Naive thymus-derived CD4-positive, alpha-beta T cell (primary cell): Measurements from ENCODE around the gene IRX4. TPM values are rescaled to one million over a fixed set of nuclear protein-coding genes. Genes with fewer than 3 reads are reported as not detected.

Source experiments
- ATAC-seq: fragments of 150-1000 bp; cut with Tn5 transposase; 2 replicates; pipeline ENCODE4 v1.10.0; 2021; ENCODE audit warnings: mild to moderate bottlenecking, moderate library complexity
- CTCF ChIA-PET: fragments of 350-600 bp; sonication (Branson Sonifier 250); formaldehyde crosslinking; loops from one replicate; lab custom pipeline; 2021; ENCODE audit warnings: antibody characterized with exemption; lab: Charles Lee
- POLR2A ChIA-PET: fragments of 350-600 bp; sonication (Branson Sonifier 250); formaldehyde crosslinking; loops from one replicate; lab custom pipeline; 2021; ENCODE audit warnings: antibody characterized with exemption, inconsistent platforms; lab: Charles Lee
- DNase-seq, 9 donors: peaks; one replicate each; pipeline versions ENCODE4 v3.0.0 to v3.0.0-alpha.2; 2020 to 2022; ENCODE audit warnings: mixed read lengths in 1 of 9
- H3K27ac ChIP-seq: one replicate; pipeline ENCODE4 v1.7.0; 2013; ENCODE audit warnings: mild to moderate bottlenecking, low read depth, low read length, moderate library complexity
- H3K27me3 ChIP-seq, 2 donors: one replicate each; pipeline ENCODE4 v1.7.0; 2013; ENCODE audit warnings: low read length in 2 of 2, mild to moderate bottlenecking in 2 of 2, moderate library complexity in 2 of 2; ENCODE audit not compliant: control insufficient read depth in 2 of 2, insufficient read depth in 2 of 2
- H3K36me3 ChIP-seq, 3 experiments: 1 replicate in 2 of 3; 2 replicates in 1 of 3; pipeline ENCODE4 v1.7.0; 2013; ENCODE audit warnings: low read length in 3 of 3, mild to moderate bottlenecking in 3 of 3, moderate library complexity in 1 of 3; ENCODE audit not compliant: insufficient read depth in 3 of 3, control insufficient read depth in 2 of 3
- H3K4me1 ChIP-seq, 2 donors: one replicate each; pipeline ENCODE4 v1.7.0; 2013; ENCODE audit warnings: low read length in 2 of 2, mild to moderate bottlenecking in 2 of 2, moderate library complexity in 1 of 2; ENCODE audit not compliant: control insufficient read depth in 2 of 2, insufficient read depth in 2 of 2
- H3K4me3 ChIP-seq: 2 replicates; pipeline ENCODE4 v1.7.0; 2013; ENCODE audit warnings: mild to moderate bottlenecking, low read length
- H3K9me3 ChIP-seq, 3 experiments: 1 replicate in 2 of 3; 2 replicates in 1 of 3; pipeline ENCODE4 v1.7.0; 2013; ENCODE audit warnings: low read length in 3 of 3; ENCODE audit not compliant: control insufficient read depth in 2 of 3
- H3K27ac Mint-ChIP-seq, 9 donors: one replicate each; pipeline ENCODE4 v1.8.0; 2020 to 2022; ENCODE audit warnings: mixed read lengths in 9 of 9, mild to moderate bottlenecking in 8 of 9, moderate library complexity in 5 of 9, inconsistent platforms in 2 of 9
- H3K27me3 Mint-ChIP-seq, 5 donors: one replicate each; pipeline ENCODE4 v1.8.0; 2021 to 2022; ENCODE audit warnings: mixed read lengths in 5 of 5, mild to moderate bottlenecking in 1 of 5
- H3K36me3 Mint-ChIP-seq, 5 donors: one replicate each; pipeline ENCODE4 v1.8.0; 2020 to 2022; ENCODE audit warnings: mixed read lengths in 5 of 5, mild to moderate bottlenecking in 3 of 5, inconsistent platforms in 1 of 5
- H3K4me1 Mint-ChIP-seq, 7 donors: one replicate each; pipeline ENCODE4 v1.8.0; 2020 to 2022; ENCODE audit warnings: mixed read lengths in 7 of 7, mild to moderate bottlenecking in 3 of 7, inconsistent platforms in 1 of 7
- H3K4me3 Mint-ChIP-seq, 10 donors: one replicate each; pipeline ENCODE4 v1.8.0; 2020 to 2022; ENCODE audit warnings: mild to moderate bottlenecking in 10 of 10, mixed read lengths in 10 of 10, moderate library complexity in 6 of 10, inconsistent platforms in 2 of 10
- H3K9me3 Mint-ChIP-seq, 11 donors: one replicate each; pipeline ENCODE4 v1.8.0; 2020 to 2022; ENCODE audit warnings: mixed read lengths in 11 of 11, mild to moderate bottlenecking in 4 of 11, inconsistent platforms in 1 of 11, moderate library complexity in 1 of 11
- intact Hi-C, 2 donors: fragments of 100-400 bp; cut with micrococcal nuclease; formaldehyde crosslinking; loops; one replicate each; pipeline ENCODE4 v1.15.1; 2023
- polyA plus RNA-seq, 2 donors: library from polyadenylated mRNA; unstranded; fragments of 300-500 nt; fragmentation: Illumina TruSeq; gene quantifications; one replicate each; pipeline ENCODE4 v1.2.3, GENCODE V29; 2021
- total RNA-seq, 6 experiments: library from RNA in 5 of 6; stranded (reverse) in 5 of 6; gene quantifications; 1 replicate in 5 of 6; 2 replicates in 1 of 6; pipeline ENCODE4 v1.2.3 and lab custom pipeline; 2021 to 2026

The IRX4 gene
- total and polyA plus RNA-seq, 7 experiments from 2014 or later = not detected

DNA sequence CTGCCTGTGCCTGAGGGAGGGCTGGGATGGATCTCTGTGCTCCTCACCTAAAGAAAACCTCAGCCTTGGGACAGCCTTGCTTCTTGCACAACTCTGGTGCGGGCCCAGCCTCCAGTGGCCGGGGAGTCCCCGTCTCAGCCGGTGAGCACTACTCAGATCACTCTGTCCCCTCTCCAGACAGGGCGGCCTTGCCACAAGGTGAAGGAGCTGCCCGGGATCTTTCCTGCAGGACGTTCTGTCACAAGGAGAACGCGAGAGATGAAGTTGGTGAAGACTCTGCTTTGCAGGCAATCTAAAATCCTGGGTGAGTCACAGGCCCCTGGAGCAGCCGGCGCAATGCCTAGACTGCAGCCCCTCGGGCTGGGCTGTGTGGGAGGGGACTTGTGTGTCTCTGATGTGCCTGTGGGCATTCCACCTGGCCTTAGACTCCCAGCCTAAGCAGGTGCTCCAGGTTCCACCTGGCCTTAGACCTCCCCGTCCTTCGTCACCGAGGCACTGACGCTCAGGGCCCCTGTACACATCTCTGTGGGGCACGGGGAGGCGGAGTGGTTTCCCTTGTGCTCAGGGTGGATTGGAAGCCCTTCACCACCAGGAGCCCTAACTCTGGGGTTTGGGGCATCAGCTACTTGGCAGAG, 15.2 kb upstream of the IRX4 start:
- Histone ChIP-seq H3K4me3 (no peak overlapping the region), H3K27ac (no peak overlapping the region), H3K9me3 (no peaks in the 10 kb centered on the region), H3K36me3 (no peaks in the 10 kb centered on the region), H3K27me3 (no peaks in the 10 kb centered on the region), H3K4me1 (no peaks in the 10 kb centered on the region)
- peaks cover 0 to 4% (median 0%) of the 10 kb centered on the region in 11 donors for H3K9me3 Mint-ChIP-seq
- CTCF ChIA-PET = no interaction called here
- POLR2A ChIA-PET = no interaction called here
- DNase-seq (no peak), ATAC-seq (no peak)
- no peak overlapping the region for H3K4me3 Mint-ChIP-seq
- no peak overlapping the region for H3K27ac Mint-ChIP-seq
- intact Hi-C loops = no loop called here
- H3K4me1 Mint-ChIP-seq = peaks cover 0 to 1% (median 0%) of the 10 kb centered on the region in 7 donors
- H3K27me3 Mint-ChIP-seq = peaks cover 2 to 44% (median 28%) of the 10 kb centered on the region in 5 donors
- peaks cover 0 to 5% (median 0%) of the 10 kb centered on the region in 5 donors for H3K36me3 Mint-ChIP-seq

DNA sequence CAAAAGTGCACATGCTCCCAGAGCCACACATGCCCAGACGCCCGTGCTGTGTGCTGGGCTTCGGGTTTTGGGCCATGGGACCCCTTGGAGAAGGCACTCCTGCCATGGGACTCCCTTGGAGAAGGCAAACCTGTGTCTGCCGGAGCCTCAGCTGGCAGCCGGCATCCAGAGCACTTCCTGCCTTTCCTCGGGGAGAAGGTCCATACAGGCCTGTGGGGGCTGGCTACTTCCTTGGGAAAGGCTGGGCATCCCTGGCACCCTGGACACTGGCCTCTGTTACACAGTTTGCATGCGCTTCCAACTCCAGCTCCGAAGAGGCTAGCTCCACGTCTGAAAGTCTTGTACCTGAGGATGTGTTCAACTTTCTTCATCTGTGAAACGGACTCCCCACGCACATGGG, 14.7 kb upstream of the IRX4 start:
- Mint-ChIP-seq H3K27ac (no peak overlapping the region), H3K9me3 (peaks cover 0 to 4% (median 0%) of the 10 kb centered on the region in 11 donors), H3K4me1 (no peaks in the 10 kb centered on the region), H3K4me3 (no peak overlapping the region), H3K36me3 (peaks cover 0 to 5% (median 0%) of the 10 kb centered on the region in 5 donors), H3K27me3 (peaks cover 2 to 50% (median 30%) of the 10 kb centered on the region in 5 donors)
- H3K4me3 ChIP-seq = no peak overlapping the region
- H3K27ac ChIP-seq = no peak overlapping the region
- H3K4me1 ChIP-seq = no peaks in the 10 kb centered on the region
- H3K36me3 ChIP-seq = no peaks in the 10 kb centered on the region
- POLR2A ChIA-PET = no interaction called here
- no peaks in the 10 kb centered on the region for H3K27me3 ChIP-seq
- intact Hi-C loops = no loop called here
- H3K9me3 ChIP-seq = no peaks in the 10 kb centered on the region
- CTCF ChIA-PET = no interaction called here
- no peak for ATAC-seq
- no peak for DNase-seq

GRCh38 chr5:1896602-1897376, 14.1 kb upstream of the IRX4 start:
- Histone ChIP-seq H3K36me3 (no peaks in the 10 kb centered on the region), H3K27ac (no peak overlapping the region), H3K27me3 (no peaks in the 10 kb centered on the region), H3K4me1 (no peaks in the 10 kb centered on the region), H3K4me3 (no peak overlapping the region), H3K9me3 (no peaks in the 10 kb centered on the region)
- ATAC-seq (no peak), DNase-seq (no peak)
- H3K4me3 Mint-ChIP-seq = no peak overlapping the region
- H3K27me3 Mint-ChIP-seq = peaks cover 2 to 49% (median 27%) of the 10 kb centered on the region in 5 donors
- intact Hi-C loops = no loop called here
- H3K36me3 Mint-ChIP-seq = peaks cover 0 to 5% (median 0%) of the 10 kb centered on the region in 5 donors
- H3K4me1 Mint-ChIP-seq = no peaks in the 10 kb centered on the region
- H3K27ac Mint-ChIP-seq = no peak overlapping the region
- ChIA-PET POLR2A (no interaction called here), CTCF (no interaction called here)
- H3K9me3 Mint-ChIP-seq = peaks cover 0 to 4% (median 0%) of the 10 kb centered on the region in 11 donors

GRCh38 chr5:1895739-1896420, 13.2 kb upstream of the IRX4 start:
- POLR2A ChIA-PET = no interaction called here
- H3K4me3 ChIP-seq = no peak overlapping the region
- DNase-seq = no peak
- peaks cover 0 to 4% (median 0%) of the 10 kb centered on the region in 11 donors for H3K9me3 Mint-ChIP-seq
- H3K4me1 ChIP-seq = no peaks in the 10 kb centered on the region
- H3K27me3 Mint-ChIP-seq = peaks cover 2 to 46% (median 30%) of the 10 kb centered on the region in 5 donors
- H3K27ac ChIP-seq = no peak overlapping the region
- CTCF ChIA-PET = no interaction called here
- H3K27me3 ChIP-seq = no peaks in the 10 kb centered on the region
- H3K4me3 Mint-ChIP-seq = no peak overlapping the region
- H3K4me1 Mint-ChIP-seq = no peaks in the 10 kb centered on the region
- H3K36me3 Mint-ChIP-seq = no peaks in the 10 kb centered on the region
- intact Hi-C loops = no loop called here
- no peak for ATAC-seq
- no peaks in the 10 kb centered on the region for H3K36me3 ChIP-seq
- no peaks in the 10 kb centered on the region for H3K9me3 ChIP-seq
- H3K27ac Mint-ChIP-seq = no peak overlapping the region

- no peak overlapping the region for H3K4me3 Mint-ChIP-seq
- H3K27me3 Mint-ChIP-seq = peaks cover 4 to 54% (median 36%) of the 10 kb centered on the region in 5 donors
- ChIA-PET CTCF (no interaction called here), POLR2A (no interaction called here)
- no peak overlapping the region for H3K27ac ChIP-seq
- no peaks in the 10 kb centered on the region for H3K36me3 Mint-ChIP-seq
- H3K36me3 ChIP-seq = no peaks in the 10 kb centered on the region
- no peaks in the 10 kb centered on the region for H3K27me3 ChIP-seq
- H3K9me3 ChIP-seq = no peaks in the 10 kb centered on the region
- no peak overlapping the region for H3K4me3 ChIP-seq
- no peak overlapping the region for H3K27ac Mint-ChIP-seq
- ATAC-seq = no peak
- intact Hi-C loops = no loop called here
- peaks cover 0 to 4% (median 0%) of the 10 kb centered on the region in 11 donors for H3K9me3 Mint-ChIP-seq
- no peaks in the 10 kb centered on the region for H3K4me1 Mint-ChIP-seq
- no peak for DNase-seq
- no peaks in the 10 kb centered on the region for H3K4me1 ChIP-seq
Measured at GRCh38 chr5:1894243-1894642, 11.5 kb upstream of the IRX4 start.

DNA sequence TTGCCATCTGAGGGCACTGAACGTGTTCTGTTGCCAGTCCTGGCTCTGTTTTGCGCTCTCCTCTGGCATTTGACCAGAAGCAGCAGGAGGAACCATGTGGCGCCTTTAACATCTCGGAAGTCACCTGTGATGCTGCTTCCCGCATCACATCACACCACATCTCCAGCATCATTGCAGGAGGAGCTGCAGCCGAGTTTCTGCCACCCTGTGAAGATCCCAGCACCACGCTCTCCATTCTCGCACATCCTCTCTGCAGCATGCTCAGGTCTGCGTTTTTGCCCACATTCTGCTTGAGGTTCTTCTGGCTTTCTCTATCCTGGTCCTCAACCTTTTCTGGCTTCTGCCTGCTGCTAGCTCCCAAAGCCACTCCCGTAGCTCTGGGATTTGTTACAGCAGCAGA, 11.0 kb upstream of the IRX4 start:
- Histone ChIP-seq H3K4me3 (no peak overlapping the region), H3K4me1 (no peaks in the 10 kb centered on the region), H3K27ac (no peak overlapping the region), H3K36me3 (no peaks in the 10 kb centered on the region), H3K9me3 (no peaks in the 10 kb centered on the region), H3K27me3 (no peaks in the 10 kb centered on the region)
- intact Hi-C loops = no loop called here
- Mint-ChIP-seq H3K27ac (no peak overlapping the region), H3K4me1 (no peaks in the 10 kb centered on the region), H3K9me3 (peaks cover 0 to 4% (median 0%) of the 10 kb centered on the region in 11 donors), H3K27me3 (peaks cover 8 to 58% (median 40%) of the 10 kb centered on the region in 5 donors), H3K4me3 (no peak overlapping the region), H3K36me3 (no peaks in the 10 kb centered on the region)
- ChIA-PET CTCF (interaction anchor here (0.6 kb wide), 1 partner anchor 11 kb away, joined by 3 read pairs; no protein-coding TSS in a partner anchor), POLR2A (no interaction called here)
- ATAC-seq (no peak), DNase-seq (no peak)
